ENCODE data around the gene DDTL.
A peak's percentile ranks its signal among the peaks of the same experiment; 100 is the strongest.

Gene DDTL

GRCh38 chr22:24010018-24010391 is 43.3 kb downstream of the DDTL start:
- Mint-ChIP-seq H3K9me3 (no peaks in the 10 kb centered on the region), H3K4me3 (peak overlapping the region; percentile 45 to 76 (median 75)), H3K4me1 (peaks cover 10% of the 10 kb centered on the region), H3K36me3 (ENCODE audit: low read depth) (no peaks in the 10 kb centered on the region), H3K27ac (no peak overlapping the region), H3K27me3 (ENCODE audit: low read depth) (no peaks in the 10 kb centered on the region)
- no peak for TF ChIP-seq CTCF (IDR thresholded peaks at IDR 0.05; ENCODE audit: unreplicated experiment in 3 of 3)

GRCh38 chr22:24011735-24012068 is 45.0 kb downstream of the DDTL start:
- Mint-ChIP-seq H3K36me3 (ENCODE audit: low read depth) (peaks cover 8% of the 10 kb centered on the region), H3K27me3 (ENCODE audit: low read depth) (no peaks in the 10 kb centered on the region), H3K4me1 (peaks cover 10% of the 10 kb centered on the region), H3K9me3 (no peaks in the 10 kb centered on the region), H3K27ac (peak overlapping the region; percentile 61 to 95 (median 65)), H3K4me3 (peak overlapping the region; percentile 96 to 99 (median 98))
- TF ChIP-seq CTCF (IDR thresholded peaks at IDR 0.05; ENCODE audit: unreplicated experiment in 3 of 3) = no peak

GRCh38 chr22:24016156-24016555 is 49.5 kb downstream of the DDTL start:
- H3K27me3 Mint-ChIP-seq (ENCODE audit: low read depth) = no peaks in the 10 kb centered on the region
- H3K9me3 Mint-ChIP-seq = peaks cover 3% of the 10 kb centered on the region
- TF ChIP-seq CTCF (IDR thresholded peaks at IDR 0.05; ENCODE audit: unreplicated experiment in 3 of 3) = no peak
- H3K36me3 Mint-ChIP-seq (ENCODE audit: low read depth) = peaks cover 22% of the 10 kb centered on the region
- peaks cover 10% of the 10 kb centered on the region for H3K4me1 Mint-ChIP-seq
- no peak overlapping the region for H3K27ac Mint-ChIP-seq
- no peak overlapping the region for H3K4me3 Mint-ChIP-seq

- H3K27ac Mint-ChIP-seq = no peak overlapping the region
- peaks cover 22% of the 10 kb centered on the region for H3K9me3 Mint-ChIP-seq
- TF ChIP-seq CTCF (IDR thresholded peaks at IDR 0.05; ENCODE audit: unreplicated experiment in 3 of 3) = no peak
- no peaks in the 10 kb centered on the region for H3K4me1 Mint-ChIP-seq
- no peaks in the 10 kb centered on the region for H3K27me3 Mint-ChIP-seq (ENCODE audit: low read depth)
- peaks cover 51% of the 10 kb centered on the region for H3K36me3 Mint-ChIP-seq (ENCODE audit: low read depth)
- no peak overlapping the region for H3K4me3 Mint-ChIP-seq
Measured at GRCh38 chr22:24021304-24021703, 54.6 kb downstream of the DDTL start.
